OCI-LY7 (cell line): ENCODE data around the gene MOK. TPM values are rescaled to one million over a fixed set of nuclear protein-coding genes. Genes with fewer than 3 reads are reported as not detected.

Experiments
- BruUV-seq: library from RNA; stranded (reverse); fragments of 400-500 nt; replicated peaks from 2 replicates; lab custom pipeline; 2021; lab: Mats Ljungman, UMichigan
- CTCF ChIA-PET: fragments of 300-600 bp; sonication (Branson Sonifier 250); formaldehyde crosslinking; loops from one replicate; lab custom pipeline; 2022; ENCODE audit warnings: antibody characterized with exemption; ENCODE audit not compliant: unreplicated experiment; lab: Charles Lee
- POLR2A ChIA-PET: fragments of 300-600 bp; sonication (Branson Sonifier 250); formaldehyde crosslinking; loops from one replicate; lab custom pipeline; 2022; ENCODE audit warnings: antibody characterized with exemption; lab: Charles Lee
- DNase-seq: peaks from one replicate; pipeline ENCODE4 v3.0.0-alpha.2; 2015; ENCODE audit warnings: low spot score
- H2AFZ ChIP-seq: fragments of 200-600 bp; sonication (generic), shearing (Covaris generic); 2 replicates; pipeline ENCODE4 v1.6.1; 2014; ENCODE audit warnings: mild to moderate bottlenecking, antibody characterized with exemption, low read length, moderate library complexity
- H3K27ac ChIP-seq: fragments of 200-600 bp; sonication (generic); 2 replicates; pipeline ENCODE4 v1.5.1; 2014; ENCODE audit warnings: mixed run types, low read depth, mild to moderate bottlenecking, moderate library complexity, low read length, inconsistent platforms; ENCODE audit not compliant: poor library complexity, severe bottlenecking
- H3K36me3 ChIP-seq: fragments of 200-600 bp; sonication (generic); 2 replicates; pipeline ENCODE4 v1.6.1; 2014; ENCODE audit warnings: mild to moderate bottlenecking, antibody characterized with exemption, low read length, moderate library complexity, mixed read lengths; ENCODE audit not compliant: insufficient read depth
- H3K4me1 ChIP-seq: fragments of 200-600 bp; sonication (generic); 2 replicates; pipeline ENCODE4 v1.5.1; 2014; ENCODE audit warnings: mild to moderate bottlenecking, low read length; ENCODE audit not compliant: insufficient read depth, poor library complexity, severe bottlenecking
- H3K4me2 ChIP-seq: fragments of 200-600 bp; sonication (generic); 2 replicates; pipeline ENCODE4 v1.6.1; 2014; ENCODE audit warnings: mild to moderate bottlenecking, low read length
- H3K4me3 ChIP-seq: fragments of 200-600 bp; sonication (generic); 2 replicates; pipeline ENCODE4 v1.5.1; 2014; ENCODE audit warnings: mild to moderate bottlenecking, low read depth, low read length; ENCODE audit not compliant: poor library complexity, severe bottlenecking
- H3K79me2 ChIP-seq: fragments of 200-600 bp; sonication (generic); 2 replicates; pipeline ENCODE4 v1.6.1; 2016; ENCODE audit warnings: low read depth, mild to moderate bottlenecking, low read length, moderate library complexity, mixed read lengths; ENCODE audit not compliant: insufficient read depth
- H3K9me2 ChIP-seq: fragments of 200-600 bp; sonication (generic); 2 replicates; pipeline ENCODE4 v1.6.1; 2016; ENCODE audit warnings: mild to moderate bottlenecking, low read length, mixed read lengths; ENCODE audit not compliant: insufficient read depth
- H3K9me3 ChIP-seq: fragments of 200-600 bp; sonication (generic); 2 replicates; pipeline ENCODE4 v1.6.1; 2014; ENCODE audit warnings: mild to moderate bottlenecking, mixed run types, low read length, mixed read lengths
- H4K20me1 ChIP-seq: fragments of 200-600 bp; sonication (generic); 2 replicates; pipeline ENCODE4 v1.6.1; 2014; ENCODE audit warnings: mild to moderate bottlenecking, antibody characterized with exemption, low read length, moderate library complexity, mixed read lengths; ENCODE audit not compliant: insufficient read depth
- EZH2phosphoT487 ChIP-seq: fragments of 200-600 bp; sonication (generic); IDR thresholded peaks from 2 replicates; pipeline ENCODE4 v1.6.1; 2018; ENCODE audit warnings: low read depth, borderline replicate concordance, mild to moderate bottlenecking, mixed run types, antibody characterized with exemption, low read length, moderate library complexity, mixed read lengths
- intact Hi-C: fragments of 100-400 bp; cut with micrococcal nuclease; formaldehyde crosslinking; loops from one replicate; pipeline ENCODE4 v1.10.0; 2022; ENCODE audit not compliant: unreplicated experiment
- total RNA-seq, 2 experiments: library from RNA; depleted of rRNA in 1 of 2; stranded (reverse); fragments of >200 nt in 1 of 2; shearing (Covaris generic) in 1 of 2; gene quantifications; 2 replicates each; pipeline ENCODE4 v1.2.3, GENCODE V29; 2014 to 2022
- TF ChIP-seq, protein P1 (sequence below): fragments of 200-600 bp; sonication (generic); conservative IDR thresholded peaks from 2 replicates; pipeline ENCODE4 v1.5.1; 2014; ENCODE audit warnings: mild to moderate bottlenecking, antibody characterized with exemption, low read length, moderate library complexity, mixed read lengths

MOK gene
- total RNA-seq, 2 experiments from 2014 or later: 2.2 to 4.0 TPM

DNA sequence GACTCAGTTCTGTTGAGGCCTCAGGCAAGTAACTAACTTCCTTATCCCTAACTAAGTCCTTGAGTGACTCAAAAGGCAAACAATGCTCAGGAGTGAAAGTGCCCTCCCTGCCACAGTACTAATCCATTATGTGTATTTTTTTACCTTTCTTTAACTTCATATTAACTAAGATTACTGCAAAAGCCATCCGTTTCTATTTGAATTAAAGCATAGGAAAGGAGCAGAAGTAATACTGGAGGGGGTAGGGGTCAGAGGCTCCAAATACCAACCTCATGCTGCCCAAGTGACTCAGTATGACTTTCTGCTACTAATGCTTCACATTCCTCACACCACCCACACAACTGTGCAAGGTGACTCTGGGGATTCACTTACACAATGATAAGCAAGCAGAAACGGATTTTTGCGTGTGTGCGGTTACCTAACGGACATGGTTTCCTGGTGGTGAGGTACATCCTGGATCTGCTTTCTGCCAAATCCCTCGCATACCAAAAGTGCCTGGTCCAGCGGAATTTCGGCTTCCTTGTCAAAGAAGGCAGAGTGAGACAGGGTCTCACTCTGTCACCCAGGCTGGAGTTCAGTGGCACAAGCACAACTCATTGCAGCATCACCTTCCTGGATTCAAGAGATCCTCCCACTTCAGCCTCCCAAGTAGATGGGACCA is 25.1 kb downstream of the MOK start:
- H3K4me1 ChIP-seq: no peaks in the 10 kb centered on the region
- no peaks in the 10 kb centered on the region for H3K9me2 ChIP-seq
- intact Hi-C loops: no loop called here
- no peaks in the 10 kb centered on the region for H3K79me2 ChIP-seq
- TF ChIP-seq, protein P1, sequence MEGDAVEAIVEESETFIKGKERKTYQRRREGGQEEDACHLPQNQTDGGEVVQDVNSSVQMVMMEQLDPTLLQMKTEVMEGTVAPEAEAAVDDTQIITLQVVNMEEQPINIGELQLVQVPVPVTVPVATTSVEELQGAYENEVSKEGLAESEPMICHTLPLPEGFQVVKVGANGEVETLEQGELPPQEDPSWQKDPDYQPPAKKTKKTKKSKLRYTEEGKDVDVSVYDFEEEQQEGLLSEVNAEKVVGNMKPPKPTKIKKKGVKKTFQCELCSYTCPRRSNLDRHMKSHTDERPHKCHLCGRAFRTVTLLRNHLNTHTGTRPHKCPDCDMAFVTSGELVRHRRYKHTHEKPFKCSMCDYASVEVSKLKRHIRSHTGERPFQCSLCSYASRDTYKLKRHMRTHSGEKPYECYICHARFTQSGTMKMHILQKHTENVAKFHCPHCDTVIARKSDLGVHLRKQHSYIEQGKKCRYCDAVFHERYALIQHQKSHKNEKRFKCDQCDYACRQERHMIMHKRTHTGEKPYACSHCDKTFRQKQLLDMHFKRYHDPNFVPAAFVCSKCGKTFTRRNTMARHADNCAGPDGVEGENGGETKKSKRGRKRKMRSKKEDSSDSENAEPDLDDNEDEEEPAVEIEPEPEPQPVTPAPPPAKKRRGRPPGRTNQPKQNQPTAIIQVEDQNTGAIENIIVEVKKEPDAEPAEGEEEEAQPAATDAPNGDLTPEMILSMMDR: no peak
- no peak for TF ChIP-seq EZH2phosphoT487
- CTCF ChIA-PET: no interaction called here
- no peak overlapping the region for H3K4me3 ChIP-seq
- BruUV-seq: no TSS peak
- DNase-seq: no peak
- no peak overlapping the region for H2AFZ ChIP-seq
- H3K9me3 ChIP-seq: no peaks in the 10 kb centered on the region
- no peaks in the 10 kb centered on the region for H3K36me3 ChIP-seq
- no peak overlapping the region for H3K4me2 ChIP-seq
- no peak overlapping the region for H3K27ac ChIP-seq
- POLR2A ChIA-PET: interaction anchor here (0.7 kb wide), 1 partner anchor 247 kb away, joined by 3 read pairs; no protein-coding TSS in a partner anchor
- H4K20me1 ChIP-seq: no peaks in the 10 kb centered on the region

DNA sequence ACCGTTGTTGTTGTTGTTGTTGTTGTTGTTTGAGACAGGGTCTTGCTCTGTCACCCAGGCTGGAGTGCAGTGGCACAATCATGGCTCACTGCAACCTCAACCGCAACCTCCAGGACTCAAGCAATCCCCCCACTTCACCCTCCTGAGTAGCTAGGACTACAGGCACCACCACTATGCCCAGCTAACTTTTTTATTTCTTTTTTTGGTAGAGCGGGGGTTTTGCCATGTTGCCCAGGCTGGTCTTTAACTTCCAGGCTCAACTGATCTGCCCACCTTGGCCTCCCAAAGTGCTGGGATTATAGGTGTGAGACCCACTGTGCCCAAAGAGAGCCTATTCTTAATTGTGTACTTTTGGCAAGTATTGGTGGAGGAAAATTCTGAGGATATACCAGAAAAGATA is 25.7 kb downstream of the MOK start:
- H3K27ac ChIP-seq: no peak overlapping the region
- H4K20me1 ChIP-seq: no peaks in the 10 kb centered on the region
- no peak overlapping the region for H2AFZ ChIP-seq
- intact Hi-C loops: no loop called here
- TF ChIP-seq EZH2phosphoT487: no peak
- TF ChIP-seq, protein P1: no peak
- H3K36me3 ChIP-seq: no peaks in the 10 kb centered on the region
- no peak overlapping the region for H3K4me2 ChIP-seq
- no peak for DNase-seq
- no peaks in the 10 kb centered on the region for H3K79me2 ChIP-seq
- no TSS peak for BruUV-seq
- H3K9me3 ChIP-seq: no peaks in the 10 kb centered on the region
- H3K4me3 ChIP-seq: no peak overlapping the region
- ChIA-PET CTCF (no interaction called here), POLR2A (no interaction called here)
- H3K4me1 ChIP-seq: no peaks in the 10 kb centered on the region
- H3K9me2 ChIP-seq: no peaks in the 10 kb centered on the region

DNA sequence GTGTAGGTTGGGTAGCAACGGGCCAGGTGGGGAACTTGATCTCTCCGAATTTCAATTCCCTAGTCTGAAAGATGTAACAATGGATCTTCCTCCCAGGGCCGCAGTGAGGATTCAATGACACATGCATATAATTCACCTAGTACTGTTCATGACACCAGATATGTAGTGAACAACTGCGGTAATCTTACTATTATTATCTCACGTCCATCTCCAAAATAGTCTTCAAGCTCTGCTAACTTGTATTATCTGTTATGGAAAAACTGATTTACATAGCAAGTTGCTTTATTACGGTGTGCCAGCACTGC is 26.4 kb downstream of the MOK start:
- H2AFZ ChIP-seq: no peak overlapping the region
- CTCF ChIA-PET: no interaction called here
- intact Hi-C loops: no loop called here

More for the DNA sequence above, 26.4 kb downstream of the MOK start:
- BruUV-seq: no TSS peak
- Histone ChIP-seq H3K9me3 (no peaks in the 10 kb centered on the region), H3K79me2 (no peaks in the 10 kb centered on the region), H3K9me2 (no peaks in the 10 kb centered on the region), H3K36me3 (no peaks in the 10 kb centered on the region), H3K27ac (no peak overlapping the region), H3K4me2 (no peak overlapping the region), H3K4me3 (no peak overlapping the region), H3K4me1 (no peaks in the 10 kb centered on the region), H4K20me1 (no peaks in the 10 kb centered on the region)
- DNase-seq: no peak
- POLR2A ChIA-PET: interaction anchor here (0.6 to 0.7 kb wide), 2 partner anchors 12 to 37 kb away, joined by 3 to 4 read pairs; no protein-coding TSS in a partner anchor
- TF ChIP-seq EZH2phosphoT487: no peak
- TF ChIP-seq, protein P1: no peak
